Measurements from ENCODE around the gene HAS3. TPM values are rescaled to one million over a fixed set of nuclear protein-coding genes. Genes with fewer than 3 reads are reported as not detected.
"Not testable (repeated sequence)": the region's sequence is repeated elsewhere in the genome, so short reads cannot be mapped to it uniquely, and the experiment has no call there.

Gene HAS3
- total RNA-seq, 1 donor from 2014 or later: 0.59 TPM

- intact Hi-C loops (cut with micrococcal nuclease): no loop called here
Measured at GRCh38 chr16:69115837-69116236, 10.4 kb downstream of the HAS3 start.

- intact Hi-C loops (cut with micrococcal nuclease): no loop called here
Measured at GRCh38 chr16:69116256-69116875, 10.9 kb downstream of the HAS3 start.

- intact Hi-C loops (cut with micrococcal nuclease): no loop called here
Measured at GRCh38 chr16:69116906-69117305, 11.5 kb downstream of the HAS3 start.

GRCh38 chr16:69118468-69118867 is 13.0 kb downstream of the HAS3 start:
- intact Hi-C loops (cut with micrococcal nuclease): no loop called here

- intact Hi-C loops (cut with micrococcal nuclease): no loop called here
Measured at GRCh38 chr16:69118994-69119393, 13.5 kb downstream of the HAS3 start.

- intact Hi-C loops (cut with micrococcal nuclease): no loop called here
Measured at GRCh38 chr16:69119536-69119935, 14.1 kb downstream of the HAS3 start.

- intact Hi-C loops (cut with micrococcal nuclease): no loop called here
Measured at GRCh38 chr16:69120096-69120664, 14.7 kb downstream of the HAS3 start.

- intact Hi-C loops (cut with micrococcal nuclease): loop anchor here (1.0 to 2.0 kb wide), 6 partner anchors 9 to 596 kb away; no protein-coding TSS in a partner anchor
Measured at GRCh38 chr16:69123910-69124309, 18.5 kb downstream of the HAS3 start.

GRCh38 chr16:69124406-69124805 is 19.0 kb downstream of the HAS3 start:
- intact Hi-C loops (cut with micrococcal nuclease): loop anchor here (1.0 to 2.0 kb wide), 6 partner anchors 9 to 596 kb away; no protein-coding TSS in a partner anchor

- intact Hi-C loops (cut with micrococcal nuclease): loop anchor here (1.0 to 2.0 kb wide), 6 partner anchors 8 to 597 kb away; no protein-coding TSS in a partner anchor
Measured at GRCh38 chr16:69124961-69125360, 19.5 kb downstream of the HAS3 start.

- intact Hi-C loops (cut with micrococcal nuclease): no loop called here
Measured at GRCh38 chr16:69126221-69126620, 20.8 kb downstream of the HAS3 start.

GRCh38 chr16:69126801-69127200 is 21.3 kb downstream of the HAS3 start:
- intact Hi-C loops (cut with micrococcal nuclease): not testable (repeated sequence)

GRCh38 chr16:69127966-69128510 is 22.6 kb downstream of the HAS3 start:
- intact Hi-C loops (cut with micrococcal nuclease): no loop called here

GRCh38 chr16:69130461-69130860 is 25.0 kb downstream of the HAS3 start:
- intact Hi-C loops (cut with micrococcal nuclease): no loop called here

GRCh38 chr16:69131167-69131838 is 25.9 kb downstream of the HAS3 start:
- intact Hi-C loops (cut with micrococcal nuclease): loop anchor here (1.0 kb wide), 1 partner anchor 288 kb away; the partner anchor contains the start of gene TANGO6

GRCh38 chr16:69131839-69132423 is 26.5 kb downstream of the HAS3 start:
- intact Hi-C loops (cut with micrococcal nuclease): loop anchor here (1.0 to 2.0 kb wide), 7 partner anchors 18 to 631 kb away; partner anchors contain the start of genes CYB5B, TANGO6, TERF2 and WWP2

GRCh38 chr16:69132424-69133252 is 27.2 kb downstream of the HAS3 start, which contains the start of the genes CHTF8 and UTP4:
Gene CHTF8, minus strand, starts transcription at chr16:69132588. Its CDS starts 11,130 bp downstream, at chr16:69121458.
Gene UTP4, plus strand, starts transcription at chr16:69132649. Its CDS starts 811 bp downstream, at chr16:69133460.
- intact Hi-C loops (cut with micrococcal nuclease): loop anchor here (1.0 to 2.0 kb wide), 10 partner anchors 8 to 630 kb away; partner anchors contain the start of genes CYB5B, PDF, TERF2 and VPS4A

- intact Hi-C loops (cut with micrococcal nuclease): loop anchor here (1.0 to 2.0 kb wide), 7 partner anchors 9 to 629 kb away; partner anchors contain the start of genes CYB5B, PDF, TERF2 and VPS4A
Measured at GRCh38 chr16:69133373-69133954, 28.0 kb downstream of the HAS3 start.

- intact Hi-C loops (cut with micrococcal nuclease): no loop called here
Measured at GRCh38 chr16:69138608-69139007, 33.2 kb downstream of the HAS3 start.

GRCh38 chr16:69139464-69139863 is 34.0 kb downstream of the HAS3 start:
- intact Hi-C loops (cut with micrococcal nuclease): not testable (repeated sequence)

Data from T-helper 1 cell treated with Interleukin-12 subunit alpha and Interleukin-12 subunit beta and Interleukin-4 antibody, amounts not matched to agents 30 ng/mL and 1 ng/mL, for 36 hours (primary cell).